Kidney epithelial cell (primary cell): ENCODE data around the gene CIDEA. TPM values are rescaled to one million over a fixed set of nuclear protein-coding genes. Genes with fewer than 3 reads are reported as not detected.

ENCODE experiments used
- DNase-seq: peaks from one replicate; pipeline ENCODE4 v3.0.0-alpha.2; 2010; ENCODE audit warnings: low read depth
- H3K27me3 ChIP-seq: 2 replicates; pipeline ENCODE4 v1.6.0; 2011; ENCODE audit warnings: low read length; ENCODE audit not compliant: control insufficient read depth, insufficient read depth
- H3K36me3 ChIP-seq: 2 replicates; pipeline ENCODE4 v1.5.1; 2011; ENCODE audit warnings: low read length; ENCODE audit not compliant: control insufficient read depth, insufficient read depth
- H3K4me3 ChIP-seq: 2 replicates; pipeline ENCODE4 v1.5.1; 2011; ENCODE audit warnings: low read depth, mild to moderate bottlenecking, control low read depth, low read length
- total RNA-seq: library from RNA; depleted of rRNA; stranded (reverse); fragments of >200 nt; gene quantifications from 2 replicates; pipeline ENCODE4 v1.2.3, GENCODE V29; 2015
- TF ChIP-seq, protein P1 (sequence below): IDR thresholded peaks from 2 replicates; pipeline ENCODE4 v1.5.1; 2011; ENCODE audit warnings: mild to moderate bottlenecking, moderate library complexity, low read length, control low read depth, inconsistent platforms; ENCODE audit not compliant: insufficient read depth, poor library complexity, severe bottlenecking

CIDEA gene
- total RNA-seq, 1 donor from 2014 or later, result 7.1 TPM

- Histone ChIP-seq H3K36me3 (no peaks in the 10 kb centered on the region), H3K27me3 (peaks cover 24% of the 10 kb centered on the region), H3K4me3 (no peak overlapping the region)
- DNase-seq, result no peak
- TF ChIP-seq, protein P1, sequence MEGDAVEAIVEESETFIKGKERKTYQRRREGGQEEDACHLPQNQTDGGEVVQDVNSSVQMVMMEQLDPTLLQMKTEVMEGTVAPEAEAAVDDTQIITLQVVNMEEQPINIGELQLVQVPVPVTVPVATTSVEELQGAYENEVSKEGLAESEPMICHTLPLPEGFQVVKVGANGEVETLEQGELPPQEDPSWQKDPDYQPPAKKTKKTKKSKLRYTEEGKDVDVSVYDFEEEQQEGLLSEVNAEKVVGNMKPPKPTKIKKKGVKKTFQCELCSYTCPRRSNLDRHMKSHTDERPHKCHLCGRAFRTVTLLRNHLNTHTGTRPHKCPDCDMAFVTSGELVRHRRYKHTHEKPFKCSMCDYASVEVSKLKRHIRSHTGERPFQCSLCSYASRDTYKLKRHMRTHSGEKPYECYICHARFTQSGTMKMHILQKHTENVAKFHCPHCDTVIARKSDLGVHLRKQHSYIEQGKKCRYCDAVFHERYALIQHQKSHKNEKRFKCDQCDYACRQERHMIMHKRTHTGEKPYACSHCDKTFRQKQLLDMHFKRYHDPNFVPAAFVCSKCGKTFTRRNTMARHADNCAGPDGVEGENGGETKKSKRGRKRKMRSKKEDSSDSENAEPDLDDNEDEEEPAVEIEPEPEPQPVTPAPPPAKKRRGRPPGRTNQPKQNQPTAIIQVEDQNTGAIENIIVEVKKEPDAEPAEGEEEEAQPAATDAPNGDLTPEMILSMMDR, result no peak
These were observed 1.1 kb upstream of the CIDEA start for GRCh38 chr18:12253027-12253426.

- no peaks in the 10 kb centered on the region for H3K36me3 ChIP-seq
- TF ChIP-seq, protein P1, result no peak
- H3K27me3 ChIP-seq, result peaks cover 24% of the 10 kb centered on the region
- H3K4me3 ChIP-seq, result peak overlapping the region; percentile 23
- no peak for DNase-seq
These were observed 462 bp upstream of the CIDEA start for GRCh38 chr18:12253663-12254135.

DNA sequence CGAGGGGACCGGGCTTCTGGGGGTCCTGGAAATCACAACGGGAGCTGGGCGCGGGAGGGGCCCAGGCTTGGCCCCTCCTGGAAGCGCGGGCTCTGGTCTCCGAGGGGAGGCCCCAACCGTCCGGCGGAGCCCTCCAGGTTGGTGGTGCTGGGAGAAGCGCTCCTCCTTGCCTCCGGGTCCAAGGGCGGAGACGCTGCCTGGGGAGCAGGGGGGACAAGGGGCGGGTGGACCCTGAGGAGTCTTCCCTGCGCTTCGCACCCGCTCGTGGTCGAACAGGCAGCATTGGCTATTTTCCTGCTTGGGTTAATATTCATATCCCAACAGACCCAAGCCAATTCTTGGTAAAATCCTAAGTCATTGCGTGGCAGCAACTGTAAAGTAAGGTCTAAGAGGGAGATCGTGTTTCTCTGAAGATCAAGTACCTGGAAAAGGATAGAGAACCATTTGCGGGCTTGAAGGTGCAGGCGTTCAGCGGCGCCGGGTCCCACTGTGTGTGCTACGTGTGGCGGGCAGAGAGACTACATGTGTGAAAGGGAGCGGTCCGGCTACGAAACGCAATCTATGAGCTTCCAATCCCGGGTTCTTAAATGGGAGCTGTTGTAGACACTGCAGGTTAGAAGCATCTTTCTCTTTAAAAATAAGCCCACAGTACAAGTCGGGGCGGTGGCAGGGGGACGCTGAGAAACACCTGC lies 805 bp downstream of the CIDEA start:
- no peak overlapping the region for H3K4me3 ChIP-seq
- peaks cover 21% of the 10 kb centered on the region for H3K27me3 ChIP-seq
- no peak for DNase-seq
- H3K36me3 ChIP-seq, result no peaks in the 10 kb centered on the region
- TF ChIP-seq, protein P1, result no peak

DNA sequence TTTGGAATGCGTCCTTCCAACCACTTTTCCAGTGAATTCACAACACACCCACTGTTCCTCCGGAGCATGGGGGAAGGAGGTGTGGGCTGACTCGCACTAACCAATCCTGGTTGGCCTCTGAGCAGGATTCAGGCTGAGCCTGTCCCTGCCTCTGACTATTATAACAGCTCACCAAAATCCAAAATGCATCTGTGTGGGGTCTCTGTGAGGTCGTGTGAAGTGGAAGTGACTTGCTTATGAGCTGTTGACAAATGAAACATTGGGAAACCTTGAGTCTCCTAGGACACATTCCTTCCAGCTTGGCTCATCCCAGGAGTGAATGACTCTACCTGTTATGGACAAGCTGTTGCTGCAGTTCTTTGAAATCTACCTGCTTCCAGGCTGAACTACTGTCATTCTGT lies 1.5 kb downstream of the CIDEA start:
- Histone ChIP-seq H3K4me3 (no peak overlapping the region), H3K36me3 (no peaks in the 10 kb centered on the region), H3K27me3 (peaks cover 21% of the 10 kb centered on the region)
- TF ChIP-seq, protein P1, result no peak
- no peak for DNase-seq

DNA sequence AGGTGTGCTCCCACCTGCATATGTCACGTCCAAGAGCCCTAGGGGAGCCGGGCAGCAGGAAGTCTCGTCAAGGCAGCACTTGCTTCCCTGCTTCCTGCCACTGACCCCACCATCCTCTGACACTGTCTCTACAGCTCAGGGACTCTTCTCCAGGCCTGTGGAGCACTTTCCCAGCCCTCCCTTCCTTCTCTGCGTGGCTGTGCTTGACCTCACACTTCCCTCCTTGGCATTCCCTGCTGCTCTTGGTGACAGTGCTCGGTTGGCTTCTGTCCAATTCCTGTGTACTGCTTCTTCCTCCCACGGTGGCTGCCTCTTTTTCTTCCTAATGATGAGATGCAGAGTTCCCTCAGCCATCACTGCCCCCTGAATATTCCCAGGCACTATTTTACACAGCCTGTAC lies 2.8 kb downstream of the CIDEA start:
- DNase-seq, result no peak
- peaks cover 21% of the 10 kb centered on the region for H3K27me3 ChIP-seq
- H3K36me3 ChIP-seq, result no peaks in the 10 kb centered on the region
- TF ChIP-seq, protein P1, result no peak
- no peak overlapping the region for H3K4me3 ChIP-seq
